ENCODE results near the gene TRABD2A.

The TRABD2A gene

DNA sequence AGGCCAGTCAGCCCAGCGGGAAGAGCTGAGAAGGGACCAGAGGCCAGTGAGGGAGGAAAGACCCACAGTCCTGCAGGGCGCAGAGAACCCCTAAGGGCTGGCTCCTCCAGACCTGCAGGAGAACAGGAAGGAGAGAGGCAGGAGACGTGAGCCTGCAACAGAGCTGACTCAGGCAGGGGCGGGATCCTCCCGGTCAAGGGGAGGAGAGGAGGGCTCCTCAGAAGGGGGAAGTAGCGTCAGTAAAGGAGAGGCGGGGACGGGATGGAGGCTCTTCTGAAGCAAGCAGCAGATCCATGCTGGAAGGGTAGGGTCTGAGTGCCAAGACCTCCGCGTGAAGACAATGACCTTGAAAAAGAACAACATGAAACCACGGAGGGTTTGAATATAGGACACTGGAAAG lies 50.8 kb downstream of the TRABD2A start:
- Histone ChIP-seq H2AFZ (ENCODE audit: low read depth, low read length, severe bottlenecking) (no peak overlapping the region), H4K20me1 (ENCODE audit: low read depth, low read length) (no peaks in the 10 kb centered on the region), H3K9me2 (replicated peaks; ENCODE audit: insufficient read depth, low read length) (no peaks in the 10 kb centered on the region), H3K4me3 (ENCODE audit: insufficient read depth, low read length, poor library complexity, severe bottlenecking) (no peak overlapping the region), H3K27me3 (ENCODE audit: low read length) (no peaks in the 10 kb centered on the region), H3K4me2 (ENCODE audit: low read depth, low read length, poor library complexity, severe bottlenecking) (no peak overlapping the region), H3F3A (ENCODE audit: insufficient read depth) (no peaks in the 10 kb centered on the region), H3K79me2 (ENCODE audit: insufficient read depth, low read length) (no peaks in the 10 kb centered on the region), H3K27ac (ENCODE audit: low read depth, low read length) (no peak overlapping the region), H3K9me3 (ENCODE audit: insufficient read depth, low read length) (no peaks in the 10 kb centered on the region), H3K36me3 (ENCODE audit: low read length) (no peaks in the 10 kb centered on the region), H3K9ac (ENCODE audit: low read length) (no peak overlapping the region)
- TF ChIP-seq CTCF (IDR thresholded peaks at IDR 0.05; ENCODE audit: insufficient read depth, low read length, poor library complexity, severe bottlenecking) (no peak), EZH2phosphoT487 (conservative IDR thresholded peaks at IDR 0.05; ENCODE audit: low read length) (no peak)

DNA sequence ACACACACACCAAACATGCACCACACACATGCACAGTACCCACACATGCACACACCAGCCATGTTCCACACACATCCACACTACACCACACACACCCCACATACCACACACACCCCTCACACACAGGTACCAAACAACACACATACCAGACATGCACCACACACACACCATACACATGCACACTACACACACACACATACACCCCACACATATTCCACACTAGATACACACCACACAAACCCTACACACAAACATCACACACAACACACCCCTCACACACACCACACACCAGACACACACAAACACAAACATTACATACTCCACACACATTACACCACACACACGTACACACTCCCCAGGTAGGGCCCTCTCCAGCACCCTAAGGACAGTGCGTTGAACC lies 51.2 kb downstream of the TRABD2A start:
- Histone ChIP-seq H3F3A (ENCODE audit: insufficient read depth) (no peaks in the 10 kb centered on the region), H4K20me1 (ENCODE audit: low read depth, low read length) (no peaks in the 10 kb centered on the region), H3K79me2 (ENCODE audit: insufficient read depth, low read length) (no peaks in the 10 kb centered on the region), H3K9me3 (ENCODE audit: insufficient read depth, low read length) (no peaks in the 10 kb centered on the region), H3K27ac (ENCODE audit: low read depth, low read length) (no peak overlapping the region), H3K9ac (ENCODE audit: low read length) (no peak overlapping the region), H3K9me2 (replicated peaks; ENCODE audit: insufficient read depth, low read length) (no peaks in the 10 kb centered on the region), H2AFZ (ENCODE audit: low read depth, low read length, severe bottlenecking) (no peak overlapping the region), H3K36me3 (ENCODE audit: low read length) (no peaks in the 10 kb centered on the region), H3K4me2 (ENCODE audit: low read depth, low read length, poor library complexity, severe bottlenecking) (no peak overlapping the region), H3K27me3 (ENCODE audit: low read length) (no peaks in the 10 kb centered on the region), H3K4me3 (ENCODE audit: insufficient read depth, low read length, poor library complexity, severe bottlenecking) (no peak overlapping the region)
- TF ChIP-seq EZH2phosphoT487 (conservative IDR thresholded peaks at IDR 0.05; ENCODE audit: low read length) (no peak), CTCF (IDR thresholded peaks at IDR 0.05; ENCODE audit: insufficient read depth, low read length, poor library complexity, severe bottlenecking) (no peak)

DNA sequence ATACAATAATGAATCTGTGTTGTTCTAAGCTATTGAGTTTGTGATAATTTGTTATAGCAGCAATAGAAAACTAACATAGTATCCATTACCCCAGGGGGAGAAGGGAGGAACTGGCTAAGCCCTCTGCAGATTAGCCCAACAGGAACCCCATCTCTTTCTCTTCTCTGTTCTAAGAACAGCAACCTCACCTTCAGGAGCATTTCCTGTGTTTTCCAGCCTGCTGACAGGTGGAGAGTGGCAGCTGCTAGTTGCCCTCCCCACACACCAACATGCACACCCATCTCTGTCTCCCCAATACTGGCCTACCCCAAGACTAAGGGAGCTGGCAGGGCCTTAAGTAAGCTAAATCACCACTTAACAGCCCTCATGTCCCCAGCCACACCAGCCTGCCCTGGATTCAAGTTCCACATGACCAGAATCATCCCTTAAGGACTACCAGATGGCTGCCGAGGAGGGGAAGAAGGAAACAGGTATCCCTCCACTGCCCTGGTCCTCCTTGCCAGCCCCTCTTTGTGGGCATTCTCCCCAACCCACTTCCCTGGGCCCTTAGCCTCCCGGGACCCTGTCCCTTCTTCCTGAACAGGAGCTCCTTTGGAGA lies 52.8 kb downstream of the TRABD2A start:
- H3K27me3 ChIP-seq (ENCODE audit: low read length) = no peaks in the 10 kb centered on the region
- no peaks in the 10 kb centered on the region for H3K79me2 ChIP-seq (ENCODE audit: insufficient read depth, low read length)
- no peak overlapping the region for H3K27ac ChIP-seq (ENCODE audit: low read depth, low read length)
- no peak for TF ChIP-seq EZH2phosphoT487 (conservative IDR thresholded peaks at IDR 0.05; ENCODE audit: low read length)
- TF ChIP-seq CTCF (IDR thresholded peaks at IDR 0.05; ENCODE audit: insufficient read depth, low read length, poor library complexity, severe bottlenecking) = no peak
- no peak overlapping the region for H3K4me3 ChIP-seq (ENCODE audit: insufficient read depth, low read length, poor library complexity, severe bottlenecking)
- H3K36me3 ChIP-seq (ENCODE audit: low read length) = no peaks in the 10 kb centered on the region
- no peak overlapping the region for H2AFZ ChIP-seq (ENCODE audit: low read depth, low read length, severe bottlenecking)
- H3F3A ChIP-seq (ENCODE audit: insufficient read depth) = no peaks in the 10 kb centered on the region
- no peaks in the 10 kb centered on the region for H3K9me2 ChIP-seq (replicated peaks; ENCODE audit: insufficient read depth, low read length)
- no peak overlapping the region for H3K9ac ChIP-seq (ENCODE audit: low read length)
- no peaks in the 10 kb centered on the region for H3K9me3 ChIP-seq (ENCODE audit: insufficient read depth, low read length)
- H3K4me2 ChIP-seq (ENCODE audit: low read depth, low read length, poor library complexity, severe bottlenecking) = no peak overlapping the region
- no peaks in the 10 kb centered on the region for H4K20me1 ChIP-seq (ENCODE audit: low read depth, low read length)
